ENCODE data around the gene DLX2. TPM values are rescaled to one million over a fixed set of nuclear protein-coding genes. Genes with fewer than 3 reads are reported as not detected.

The DLX2 gene
- polyA plus RNA-seq, 1 donor from 2014 or later = 7.7 TPM

GRCh38 chr2:172052000-172052983 is 50.4 kb downstream of the DLX2 start:
- no peak overlapping the region for H3K9ac ChIP-seq (ENCODE audit: low read length)
- H3K27me3 ChIP-seq (ENCODE audit: insufficient read depth, low read depth, low read length) = no peaks in the 10 kb centered on the region
- peaks cover 2% of the 10 kb centered on the region for H3F3A ChIP-seq (ENCODE audit: insufficient read depth, low read length, poor library complexity, severe bottlenecking)
- no peak overlapping the region for H3K4me3 ChIP-seq (ENCODE audit: low read length)
- no peaks in the 10 kb centered on the region for H4K20me1 ChIP-seq (ENCODE audit: insufficient read depth)
- H3K9me3 ChIP-seq (ENCODE audit: low read length) = no peaks in the 10 kb centered on the region
- H3K9me2 ChIP-seq (ENCODE audit: insufficient read depth, low read length) = no peaks in the 10 kb centered on the region
- no peak for TF ChIP-seq MXI1 (conservative IDR thresholded peaks at IDR 0.05; ENCODE audit: poor library complexity, severe bottlenecking)
- no peak for TF ChIP-seq EZH2 (IDR thresholded peaks at IDR 0.05; ENCODE audit: borderline replicate concordance, insufficient read depth, low read length, poor library complexity, severe bottlenecking)
- no peak for TF ChIP-seq EP300 (conservative IDR thresholded peaks at IDR 0.05; ENCODE audit: poor library complexity, severe bottlenecking)
- no peak for TF ChIP-seq TAF1 (IDR thresholded peaks at IDR 0.05; ENCODE audit: low read depth)
- no peak overlapping the region for H2AFZ ChIP-seq (ENCODE audit: low read depth, low read length)
- H3K36me3 ChIP-seq (ENCODE audit: insufficient read depth, low read length) = no peaks in the 10 kb centered on the region
- no peak overlapping the region for H3K27ac ChIP-seq (ENCODE audit: low read length)
- no peaks in the 10 kb centered on the region for H3K79me2 ChIP-seq (replicated peaks; ENCODE audit: insufficient read depth, low read length)
- H3K4me2 ChIP-seq (ENCODE audit: low read length) = no peak overlapping the region

- no peak overlapping the region for H3K4me2 ChIP-seq (ENCODE audit: low read length)
- no peaks in the 10 kb centered on the region for H3K9me3 ChIP-seq (ENCODE audit: low read length)
- peaks cover 2% of the 10 kb centered on the region for H3F3A ChIP-seq (ENCODE audit: insufficient read depth, low read length, poor library complexity, severe bottlenecking)
- H4K20me1 ChIP-seq (ENCODE audit: insufficient read depth) = no peaks in the 10 kb centered on the region
- H3K4me3 ChIP-seq (ENCODE audit: low read length) = no peak overlapping the region
- H3K79me2 ChIP-seq (replicated peaks; ENCODE audit: insufficient read depth, low read length) = no peaks in the 10 kb centered on the region
- no peak overlapping the region for H2AFZ ChIP-seq (ENCODE audit: low read depth, low read length)
- H3K36me3 ChIP-seq (ENCODE audit: insufficient read depth, low read length) = no peaks in the 10 kb centered on the region
- no peaks in the 10 kb centered on the region for H3K27me3 ChIP-seq (ENCODE audit: insufficient read depth, low read depth, low read length)
- H3K27ac ChIP-seq (ENCODE audit: low read length) = no peak overlapping the region
- H3K9ac ChIP-seq (ENCODE audit: low read length) = no peak overlapping the region
- no peaks in the 10 kb centered on the region for H3K9me2 ChIP-seq (ENCODE audit: insufficient read depth, low read length)
- TF ChIP-seq CTCF (IDR thresholded peaks at IDR 0.05; ENCODE audit: poor library complexity, severe bottlenecking) (no peak), TAF1 (IDR thresholded peaks at IDR 0.05; ENCODE audit: low read depth) (no peak), RAD21 (conservative IDR thresholded peaks at IDR 0.05) (no peak)
Observed at GRCh38 chr2:172050479-172051125, 52.1 kb downstream of the DLX2 start.

GRCh38 chr2:172049567-172050120 is 53.1 kb downstream of the DLX2 start:
- no peak overlapping the region for H3K4me2 ChIP-seq (ENCODE audit: low read length)
- H3K9ac ChIP-seq (ENCODE audit: low read length) = no peak overlapping the region
- no peaks in the 10 kb centered on the region for H3K36me3 ChIP-seq (ENCODE audit: insufficient read depth, low read length)
- no peak overlapping the region for H3K27ac ChIP-seq (ENCODE audit: low read length)
- H2AFZ ChIP-seq (ENCODE audit: low read depth, low read length) = no peak overlapping the region
- TF ChIP-seq SMC3 (conservative IDR thresholded peaks at IDR 0.05; ENCODE audit: poor library complexity) (no peak), MXI1 (conservative IDR thresholded peaks at IDR 0.05; ENCODE audit: poor library complexity, severe bottlenecking) (no peak), EZH2 (IDR thresholded peaks at IDR 0.05; ENCODE audit: borderline replicate concordance, insufficient read depth, low read length, poor library complexity, severe bottlenecking) (no peak), TAF1 (IDR thresholded peaks at IDR 0.05; ENCODE audit: low read depth) (no peak), RAD21 (conservative IDR thresholded peaks at IDR 0.05) (no peak), EP300 (conservative IDR thresholded peaks at IDR 0.05; ENCODE audit: poor library complexity, severe bottlenecking) (no peak), CTCF (IDR thresholded peaks at IDR 0.05; ENCODE audit: poor library complexity, severe bottlenecking) (no peak), POLR2AphosphoS5 (IDR thresholded peaks at IDR 0.05) (no peak)
- TF ChIP-seq, protein P1, sequence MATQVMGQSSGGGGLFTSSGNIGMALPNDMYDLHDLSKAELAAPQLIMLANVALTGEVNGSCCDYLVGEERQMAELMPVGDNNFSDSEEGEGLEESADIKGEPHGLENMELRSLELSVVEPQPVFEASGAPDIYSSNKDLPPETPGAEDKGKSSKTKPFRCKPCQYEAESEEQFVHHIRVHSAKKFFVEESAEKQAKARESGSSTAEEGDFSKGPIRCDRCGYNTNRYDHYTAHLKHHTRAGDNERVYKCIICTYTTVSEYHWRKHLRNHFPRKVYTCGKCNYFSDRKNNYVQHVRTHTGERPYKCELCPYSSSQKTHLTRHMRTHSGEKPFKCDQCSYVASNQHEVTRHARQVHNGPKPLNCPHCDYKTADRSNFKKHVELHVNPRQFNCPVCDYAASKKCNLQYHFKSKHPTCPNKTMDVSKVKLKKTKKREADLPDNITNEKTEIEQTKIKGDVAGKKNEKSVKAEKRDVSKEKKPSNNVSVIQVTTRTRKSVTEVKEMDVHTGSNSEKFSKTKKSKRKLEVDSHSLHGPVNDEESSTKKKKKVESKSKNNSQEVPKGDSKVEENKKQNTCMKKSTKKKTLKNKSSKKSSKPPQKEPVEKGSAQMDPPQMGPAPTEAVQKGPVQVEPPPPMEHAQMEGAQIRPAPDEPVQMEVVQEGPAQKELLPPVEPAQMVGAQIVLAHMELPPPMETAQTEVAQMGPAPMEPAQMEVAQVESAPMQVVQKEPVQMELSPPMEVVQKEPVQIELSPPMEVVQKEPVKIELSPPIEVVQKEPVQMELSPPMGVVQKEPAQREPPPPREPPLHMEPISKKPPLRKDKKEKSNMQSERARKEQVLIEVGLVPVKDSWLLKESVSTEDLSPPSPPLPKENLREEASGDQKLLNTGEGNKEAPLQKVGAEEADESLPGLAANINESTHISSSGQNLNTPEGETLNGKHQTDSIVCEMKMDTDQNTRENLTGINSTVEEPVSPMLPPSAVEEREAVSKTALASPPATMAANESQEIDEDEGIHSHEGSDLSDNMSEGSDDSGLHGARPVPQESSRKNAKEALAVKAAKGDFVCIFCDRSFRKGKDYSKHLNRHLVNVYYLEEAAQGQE (IDR thresholded peaks at IDR 0.05; ENCODE audit: borderline replicate concordance) = no peak
- no peaks in the 10 kb centered on the region for H4K20me1 ChIP-seq (ENCODE audit: insufficient read depth)
- no peaks in the 10 kb centered on the region for H3K27me3 ChIP-seq (ENCODE audit: insufficient read depth, low read depth, low read length)
- H3K79me2 ChIP-seq (replicated peaks; ENCODE audit: insufficient read depth, low read length) = no peaks in the 10 kb centered on the region
- no peak overlapping the region for H3K4me3 ChIP-seq (ENCODE audit: low read length)
- peaks cover 2% of the 10 kb centered on the region for H3F3A ChIP-seq (ENCODE audit: insufficient read depth, low read length, poor library complexity, severe bottlenecking)
- H3K9me3 ChIP-seq (ENCODE audit: low read length) = no peaks in the 10 kb centered on the region
- H3K9me2 ChIP-seq (ENCODE audit: insufficient read depth, low read length) = no peaks in the 10 kb centered on the region

Measured in neural cell (in vitro differentiated cells).